HepG2 (cell line): Measurements from ENCODE around the gene ZNF618. TPM values are rescaled to one million over a fixed set of nuclear protein-coding genes. Genes with fewer than 3 reads are reported as not detected.

Experiments
- ATAC-seq: fragments of 200-7000 bp; cut with Tn5 transposase; 3 replicates; pipeline ENCODE4 v1.9.1; 2020; ENCODE audit warnings: mild to moderate bottlenecking, moderate library complexity
- BruUV-seq: library from RNA; stranded (reverse); fragments of 400-500 nt; replicated peaks from 2 replicates; lab custom pipeline; 2021; lab: Mats Ljungman, UMichigan
- CTCF ChIA-PET: fragments of 300-600 bp; formaldehyde crosslinking; extraction: SDS; loops from one replicate; lab custom pipeline; 2021; ENCODE audit warnings: low total read pairs, inconsistent platforms, low intra/inter-chr PET ratio; lab: Yijun Ruan, JAX
- POLR2A ChIA-PET: fragments of 350-600 bp; sonication (Branson Sonifier 250); formaldehyde crosslinking; loops from one replicate; lab custom pipeline; 2020; ENCODE audit warnings: antibody characterized with exemption, inconsistent platforms; lab: Yijun Ruan, JAX
- DNase-seq: peaks from one replicate; pipeline ENCODE4 v3.0.0-alpha.2; 2015; ENCODE audit warnings: low spot score
- FAIRE-seq: peaks from 3 replicates; lab custom pipeline; 2011; peaks lifted over from hg19 to GRCh38; lab: Jason Lieb, UNC
- H2AFZ ChIP-seq: one replicate; pipeline ENCODE4 v1.6.1; 2011; ENCODE audit warnings: low read length, inconsistent platforms
- H3K27ac ChIP-seq: fragments of 300-600 bp; 3 replicates; pipeline ENCODE4 v1.8.0; 2011; ENCODE audit warnings: mixed run types, mild to moderate bottlenecking, mixed read lengths, low read length, inconsistent platforms; ENCODE audit not compliant: insufficient read depth; ENCODE audit errors: extremely low read length
- H3K27me3 ChIP-seq, 2 experiments: fragments of 200-600 bp in 1 of 2; 2 replicates in 1 of 2; 3 replicates in 1 of 2; pipeline versions ENCODE4 v1.6.0 to v1.8.0; 2011; ENCODE audit warnings: low read length in 2 of 2, mild to moderate bottlenecking in 2 of 2, moderate library complexity in 2 of 2, inconsistent platforms in 1 of 2; ENCODE audit not compliant: insufficient read depth in 2 of 2, control insufficient read depth in 1 of 2
- H3K36me3 ChIP-seq, 2 experiments: fragments of 200-600 bp in 1 of 2; replicated peaks in 1 of 2; 2 replicates in 1 of 2; 3 replicates in 1 of 2; pipeline versions ENCODE4 v1.5.1 to v1.8.0; 2011; ENCODE audit warnings: low read length in 2 of 2, inconsistent platforms in 1 of 2; ENCODE audit not compliant: insufficient read depth in 2 of 2, control insufficient read depth in 1 of 2
- H3K4me1 ChIP-seq: 2 replicates; pipeline ENCODE4 v1.5.1; 2012; ENCODE audit warnings: low read length, inconsistent platforms; ENCODE audit not compliant: insufficient read depth
- H3K4me2 ChIP-seq: 2 replicates; pipeline ENCODE4 v1.6.0; 2011; ENCODE audit warnings: low read depth, low read length, inconsistent platforms
- H3K4me3 ChIP-seq, 3 experiments: fragments of 200-600 bp in 1 of 3; sonication (generic), shearing (Covaris generic) in 1 of 3; replicated peaks in 1 of 3; 2 replicates each; pipeline ENCODE4 v1.5.1; 2011 to 2016; ENCODE audit warnings: low read length in 3 of 3, inconsistent platforms in 2 of 3, low read depth in 2 of 3, mild to moderate bottlenecking in 2 of 3, control low read depth in 1 of 3, mixed read lengths in 1 of 3; ENCODE audit not compliant: insufficient read depth in 1 of 3
- H3K79me2 ChIP-seq: one replicate; pipeline ENCODE4 v1.6.1; 2011; ENCODE audit warnings: low read length, inconsistent platforms; ENCODE audit not compliant: insufficient read depth
- H3K9ac ChIP-seq: 2 replicates; pipeline ENCODE4 v1.6.0; 2011; ENCODE audit warnings: mild to moderate bottlenecking, low read depth, low read length, inconsistent platforms; ENCODE audit not compliant: insufficient read depth
- H3K9me3 ChIP-seq: 2 replicates; pipeline ENCODE4 v1.5.1; 2012; ENCODE audit warnings: mild to moderate bottlenecking, low read length
- H4K20me1 ChIP-seq: 2 replicates; pipeline ENCODE4 v1.6.0; 2011; ENCODE audit warnings: inconsistent platforms, mild to moderate bottlenecking, low read length, moderate library complexity; ENCODE audit not compliant: insufficient read depth
- HOMEZ ChIP-seq: IDR thresholded peaks from 2 replicates; pipeline ENCODE4 v1.6.1; 2016; ENCODE audit warnings: low read depth
- HOXA7 ChIP-seq: sonication (generic); formaldehyde crosslinking; IDR thresholded peaks from 2 replicates; pipeline ENCODE4 v1.8.1; 2022; ENCODE audit warnings: mild to moderate bottlenecking, missing genetic modification reagents, moderate library complexity
- SMAD1 ChIP-seq: sonication (generic); formaldehyde crosslinking; IDR thresholded peaks from 2 replicates; pipeline ENCODE4 v1.4.0; 2020; ENCODE audit warnings: missing genetic modification reagents, low read depth, mild to moderate bottlenecking, borderline replicate concordance
- SP1 ChIP-seq, 2 experiments: fragments of 450-650 bp in 1 of 2; sonication (generic) in 1 of 2; formaldehyde crosslinking in 1 of 2; IDR thresholded peaks; 2 replicates each; pipeline versions ENCODE4 v1.4.0 to v1.6.1; 2016 to 2020; ENCODE audit warnings: missing genetic modification reagents in 1 of 2
- ZMYM3 ChIP-seq: sonication (generic); formaldehyde crosslinking; IDR thresholded peaks from 2 replicates; pipeline ENCODE4 v1.5.1; 2020; ENCODE audit warnings: mild to moderate bottlenecking, missing genetic modification reagents
- ZNF512B ChIP-seq: sonication (generic); formaldehyde crosslinking; IDR thresholded peaks from 2 replicates; pipeline ENCODE4 v1.5.1; 2020; ENCODE audit warnings: missing genetic modification reagents, mild to moderate bottlenecking, borderline replicate concordance
- ZNF570 ChIP-seq: sonication (generic); formaldehyde crosslinking; IDR thresholded peaks from 2 replicates; pipeline ENCODE4 v1.4.0; 2020; ENCODE audit warnings: mild to moderate bottlenecking, missing genetic modification reagents, borderline replicate concordance
- WGBS: methylation state at CpG from one replicate; pipeline ENCODE4 v1.1.6; 2017; ENCODE audit warnings: low lambda C conversion rate; 5-methylcytosine and 5-hydroxymethylcytosine counted together
- in situ Hi-C: cut with HindIII; loops from 2 replicates; pipeline ENCODE4 v1.10.0; 2017; ENCODE audit warnings: low pct_unique_long_range_greater_than_20kb; ENCODE audit not compliant: extremely low pct_ligation_motif_present
- intact Hi-C: fragments of 100-400 bp; cut with micrococcal nuclease; formaldehyde crosslinking; loops from one replicate; pipeline ENCODE4 v1.10.0; 2022; ENCODE audit not compliant: unreplicated experiment
- polyA plus RNA-seq, 8 experiments: library from polyadenylated mRNA; depleted of rRNA in 3 of 8; stranded (reverse) in 7 of 8; unstranded in 1 of 8; fragments of >200 nt; fragmentation: Illumina TruSeq in 4 of 8; extraction: Trizol in 4 of 8; gene quantifications; 2 replicates each; pipeline versions ENCODE4 v1.2.1 to v1.2.3, GENCODE V29; 2011 to 2016; ENCODE audit warnings: low read depth in 4 of 8, missing spikeins in 1 of 8, mixed read lengths in 1 of 8; ENCODE audit not compliant: insufficient read depth in 1 of 8
- total RNA-seq, 5 experiments: library from RNA; depleted of rRNA; stranded (reverse); fragments of >200 nt; fragmentation: Illumina TruSeq; extraction: Trizol; gene quantifications; 2 replicates each; pipeline ENCODE4 v1.2.3, GENCODE V29; 2016; ENCODE audit warnings: low read depth in 1 of 5

ZNF618 gene
- total and polyA plus RNA-seq, 2 of the 13 experiments (the other 11 are each of a cell fraction or from before 2014, with no cell fraction given) = 0.07 TPM

- ATAC-seq (no peak), DNase-seq (no peak), FAIRE-seq (no peak)
- Histone ChIP-seq H3K9me3 (no peaks in the 10 kb centered on the region), H2AFZ (no peak overlapping the region), H3K27me3 (peaks cover 0 to 7% of the 10 kb centered on the region in 2 experiments; a peak in 2 of 5 replicates), H3K36me3 (no peaks in the 10 kb centered on the region), H3K4me1 (no peaks in the 10 kb centered on the region), H3K27ac (no peak overlapping the region), H3K79me2 (no peaks in the 10 kb centered on the region), H3K4me3 (no peak overlapping the region), H4K20me1 (no peaks in the 10 kb centered on the region), H3K9ac (no peak overlapping the region), H3K4me2 (no peak overlapping the region)
- intact Hi-C loops (no loop called here), in situ Hi-C loops (no loop called here)
- no TSS peak for BruUV-seq
- POLR2A ChIA-PET = no interaction called here
- TF ChIP-seq HOXA7 (CRISPR knock-in tag) = no peak
- TF ChIP-seq ZNF512B = no peak
- TF ChIP-seq HOMEZ (CRISPR knock-in tag) = no peak
- TF ChIP-seq SP1 (IDR thresholded peaks at IDR 0.05) = no peak
- TF ChIP-seq SP1 (CRISPR knock-in tag; IDR thresholded peaks at IDR 0.05) = no peak
- no peak for TF ChIP-seq ZMYM3 (CRISPR knock-in tag)
- TF ChIP-seq SMAD1 = no peak
- TF ChIP-seq ZNF570 = no peak
- 39% methylated on average over 5 of the region's 8 CpGs for WGBS
- CTCF ChIA-PET = no interaction called here
Observed at GRCh38 chr9:114000671-114001409, 124.7 kb downstream of the ZNF618 start.
